Activated CD8-positive, alpha-beta T cell treated with anti-CD3 and anti-CD28 coated beads for 36 hours (primary cell): ENCODE results near the gene DMRTB1. TPM values are rescaled to one million over a fixed set of nuclear protein-coding genes. Genes with fewer than 3 reads are reported as not detected.

Source experiments
- ATAC-seq: fragments of 200-7000 bp; cut with Tn5 transposase; one replicate; pipeline ENCODE4 v1.10.0; 2021; ENCODE audit warnings: mild to moderate bottlenecking, moderate library complexity
- CTCF ChIA-PET: fragments of 350-600 bp; sonication (Branson Sonifier 250); formaldehyde crosslinking; loops from one replicate; lab custom pipeline; 2021; ENCODE audit warnings: antibody characterized with exemption; lab: Charles Lee
- POLR2A ChIA-PET: fragments of 350-600 bp; sonication (Branson Sonifier 250); formaldehyde crosslinking; loops from one replicate; lab custom pipeline; 2021; ENCODE audit warnings: antibody characterized with exemption; lab: Charles Lee
- DNase-seq: peaks from one replicate; pipeline ENCODE4 v3.0.0-alpha.2; 2020
- H3K27ac Mint-ChIP-seq: one replicate; pipeline ENCODE4 v1.8.0; 2021; ENCODE audit warnings: mild to moderate bottlenecking, mixed read lengths
- H3K27me3 Mint-ChIP-seq: one replicate; pipeline ENCODE4 v1.8.0; 2021; ENCODE audit warnings: mixed read lengths
- H3K36me3 Mint-ChIP-seq: one replicate; pipeline ENCODE4 v1.8.0; 2021; ENCODE audit warnings: low read depth, mixed read lengths
- H3K4me1 Mint-ChIP-seq: one replicate; pipeline ENCODE4 v1.8.0; 2021; ENCODE audit warnings: low read depth, mixed read lengths
- H3K4me3 Mint-ChIP-seq: one replicate; pipeline ENCODE4 v1.8.0; 2021; ENCODE audit warnings: mild to moderate bottlenecking, moderate library complexity, mixed read lengths
- H3K9me3 Mint-ChIP-seq: one replicate; pipeline ENCODE4 v1.8.0; 2021; ENCODE audit warnings: mixed read lengths
- CTCF ChIP-seq: fragments of 200-600 bp; IDR thresholded peaks from one replicate; pipeline ENCODE4 v1.8.0; 2022; ENCODE audit warnings: antibody characterized with exemption, mild to moderate bottlenecking
- intact Hi-C: fragments of 100-400 bp; cut with micrococcal nuclease; formaldehyde crosslinking; loops from one replicate; pipeline ENCODE4 v1.10.0; 2022
- total RNA-seq, 2 experiments: library from RNA; stranded (reverse); gene quantifications; one replicate each; pipeline ENCODE4 v1.2.3, GENCODE V29; 2021

DMRTB1 gene
- total RNA-seq, 2 experiments from 2014 or later: not detected

- Mint-ChIP-seq H3K27me3 (no peaks in the 10 kb centered on the region), H3K4me3 (no peak overlapping the region), H3K36me3 (no peaks in the 10 kb centered on the region), H3K4me1 (no peaks in the 10 kb centered on the region), H3K27ac (no peak overlapping the region), H3K9me3 (no peaks in the 10 kb centered on the region)
- intact Hi-C loops: no loop called here
- no peak for TF ChIP-seq CTCF
- ChIA-PET POLR2A (no interaction called here), CTCF (interaction anchor here (1.0 to 1.4 kb wide), 5 partner anchors 25 to 306 kb away, joined by 3 to 4 read pairs (median 3); no protein-coding TSS in a partner anchor)
- ATAC-seq: no peak
- DNase-seq: no peak
These were observed 10.9 kb upstream of the DMRTB1 start for GRCh38 chr1:53448241-53448841.

GRCh38 chr1:53449021-53449420 lies 10.2 kb upstream of the DMRTB1 start:
- no peaks in the 10 kb centered on the region for H3K36me3 Mint-ChIP-seq
- H3K4me1 Mint-ChIP-seq: no peaks in the 10 kb centered on the region
- no peak for DNase-seq
- H3K27me3 Mint-ChIP-seq: peaks cover 1% of the 10 kb centered on the region
- no peaks in the 10 kb centered on the region for H3K9me3 Mint-ChIP-seq
- POLR2A ChIA-PET: no interaction called here
- CTCF ChIA-PET: interaction anchor here (1.1 to 1.4 kb wide), 3 partner anchors 24 to 305 kb away, joined by 3 to 4 read pairs (median 3); no protein-coding TSS in a partner anchor
- H3K27ac Mint-ChIP-seq: no peak overlapping the region
- no peak for ATAC-seq
- intact Hi-C loops: no loop called here
- H3K4me3 Mint-ChIP-seq: no peak overlapping the region
- no peak for TF ChIP-seq CTCF

GRCh38 chr1:53449693-53450092 lies 9.5 kb upstream of the DMRTB1 start:
- intact Hi-C loops: no loop called here

GRCh38 chr1:53450225-53450624 lies 9.0 kb upstream of the DMRTB1 start:
- H3K36me3 Mint-ChIP-seq: no peaks in the 10 kb centered on the region
- no peaks in the 10 kb centered on the region for H3K4me1 Mint-ChIP-seq
- no peak for TF ChIP-seq CTCF
- POLR2A ChIA-PET: no interaction called here
- H3K27me3 Mint-ChIP-seq: peaks cover 1% of the 10 kb centered on the region
- CTCF ChIA-PET: interaction anchor here (0.6 to 1.4 kb wide), 8 partner anchors 8 to 500 kb away, joined by 3 to 6 read pairs (median 3); partner anchors contain the start of gene DMRTB1
- no peaks in the 10 kb centered on the region for H3K9me3 Mint-ChIP-seq
- no peak overlapping the region for H3K4me3 Mint-ChIP-seq
- DNase-seq (peak; percentile 25), ATAC-seq (no peak)
- H3K27ac Mint-ChIP-seq: no peak overlapping the region
- intact Hi-C loops: no loop called here

More at GRCh38 chr1:53449693-53450092, 9.5 kb upstream of the DMRTB1 start:
- H3K9me3 Mint-ChIP-seq: no peaks in the 10 kb centered on the region
- no peaks in the 10 kb centered on the region for H3K4me1 Mint-ChIP-seq
- ATAC-seq: no peak
- ChIA-PET POLR2A (no interaction called here), CTCF (interaction anchor here (0.7 to 1.4 kb wide), 8 partner anchors 9 to 500 kb away, joined by 3 to 6 read pairs (median 3); partner anchors contain the start of gene DMRTB1)
- H3K4me3 Mint-ChIP-seq: no peak overlapping the region
- peaks cover 1% of the 10 kb centered on the region for H3K27me3 Mint-ChIP-seq
- no peaks in the 10 kb centered on the region for H3K36me3 Mint-ChIP-seq
- no peak for TF ChIP-seq CTCF
- DNase-seq: no peak
- H3K27ac Mint-ChIP-seq: no peak overlapping the region

GRCh38 chr1:53454019-53454418 lies 5.2 kb upstream of the DMRTB1 start:
- TF ChIP-seq CTCF: no peak
- POLR2A ChIA-PET: interaction anchor here (0.8 kb wide), 1 partner anchor 11 kb away, joined by 4 read pairs; no protein-coding TSS in a partner anchor
- H3K4me3 Mint-ChIP-seq: no peak overlapping the region
- no peaks in the 10 kb centered on the region for H3K4me1 Mint-ChIP-seq
- CTCF ChIA-PET: interaction anchor here (2.0 kb wide), 1 partner anchor 10 kb away, joined by 5 read pairs; no protein-coding TSS in a partner anchor
- intact Hi-C loops: no loop called here
- ATAC-seq: no peak
- H3K9me3 Mint-ChIP-seq: no peaks in the 10 kb centered on the region
- peaks cover 1% of the 10 kb centered on the region for H3K27me3 Mint-ChIP-seq
- no peak for DNase-seq
- H3K27ac Mint-ChIP-seq: no peak overlapping the region
- H3K36me3 Mint-ChIP-seq: no peaks in the 10 kb centered on the region
